ENCODE results near the gene KCNJ10.

The KCNJ10 gene

DNA sequence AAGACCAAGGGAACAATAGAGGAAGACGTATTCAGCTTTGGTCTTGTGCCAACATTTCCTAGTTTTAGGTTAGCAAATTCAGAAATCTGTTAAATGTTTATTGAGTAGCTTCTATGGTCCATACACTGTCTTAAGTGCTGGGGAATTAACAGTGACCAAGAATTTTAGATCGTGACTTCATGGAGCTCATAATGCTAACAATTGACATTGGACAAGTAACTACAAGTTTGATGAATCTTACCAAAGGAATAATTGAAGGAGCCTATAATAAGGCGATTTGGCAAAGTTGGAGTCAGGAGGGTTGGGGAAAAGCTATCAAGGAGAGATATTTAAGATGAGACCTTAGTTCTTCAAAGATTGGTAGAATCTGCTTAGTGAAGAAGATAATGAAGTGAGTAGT, 114.5 kb downstream of the KCNJ10 start:
- DNase-seq: no peak

DNA sequence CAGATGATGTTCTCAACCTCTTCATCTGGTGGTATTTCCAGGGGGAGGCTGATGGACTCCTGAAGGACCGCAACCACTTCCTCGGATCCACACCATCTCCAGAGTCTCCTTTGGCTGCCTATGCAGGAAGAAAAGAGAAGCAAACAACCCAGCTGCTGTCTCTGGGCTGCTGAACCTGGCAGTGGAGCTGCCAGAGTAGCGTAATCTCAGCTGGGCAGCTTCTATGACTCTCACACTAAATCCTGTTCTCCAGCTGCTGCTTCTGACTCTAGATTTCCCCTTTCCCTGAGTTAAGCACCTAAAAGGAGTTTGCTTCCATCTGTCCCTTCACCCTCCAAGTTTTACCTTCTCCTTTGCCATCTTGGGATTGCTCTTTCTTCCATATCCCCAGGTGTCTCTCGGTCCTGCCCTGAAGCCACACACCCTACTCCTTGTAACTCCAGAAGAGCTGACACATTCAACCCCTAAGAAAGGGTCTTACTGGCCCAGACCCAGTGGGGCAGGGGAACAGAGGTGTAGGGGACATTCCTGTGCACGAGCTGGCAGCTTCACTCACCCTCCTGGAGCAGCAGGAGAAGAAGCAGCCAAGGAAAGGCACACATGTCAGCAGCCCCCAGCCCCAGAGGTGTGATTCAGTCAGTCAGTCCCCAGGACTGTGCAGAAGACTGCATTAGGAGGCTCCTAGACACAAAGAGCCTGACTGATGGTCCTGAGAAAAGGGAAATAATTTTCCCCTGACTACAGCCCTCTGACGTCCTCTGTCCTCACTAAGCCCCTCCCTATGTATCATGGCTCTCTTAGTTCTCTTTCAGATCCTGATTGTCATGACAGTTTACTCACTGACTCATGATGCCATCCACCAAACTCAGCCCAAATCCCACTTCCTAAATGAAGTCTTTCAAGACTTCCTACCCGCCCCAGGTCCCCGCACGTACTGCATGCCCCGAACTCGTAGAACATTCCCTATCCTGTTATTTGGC, 116.1 kb downstream of the KCNJ10 start, which contains the start of gene SLAMF9:
Gene SLAMF9 (minus strand): TSS at position 702 of the 980 bp plus-strand sequence. CDS start 100 bp downstream, at position 602.
- no peak for DNase-seq

DNA sequence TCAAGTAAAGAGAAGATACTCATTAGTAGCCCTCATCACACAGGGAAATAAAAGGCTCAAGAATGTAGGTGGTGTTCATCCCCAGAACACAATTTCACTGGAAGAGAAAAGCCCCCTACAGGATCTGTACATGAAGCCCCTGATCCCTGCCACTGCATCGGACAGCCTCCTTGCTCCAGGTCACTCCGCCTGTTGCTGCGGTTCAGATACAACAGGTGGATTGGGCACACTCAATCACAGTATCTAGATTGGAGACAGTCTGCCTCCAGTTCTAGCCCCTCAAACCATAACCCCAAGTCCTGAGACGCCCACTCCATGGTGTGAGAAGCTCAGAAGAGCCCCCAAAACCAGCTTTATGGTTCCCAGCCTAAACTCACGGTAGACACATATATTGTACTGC, 117.0 kb downstream of the KCNJ10 start:
- no peak for DNase-seq

DNA sequence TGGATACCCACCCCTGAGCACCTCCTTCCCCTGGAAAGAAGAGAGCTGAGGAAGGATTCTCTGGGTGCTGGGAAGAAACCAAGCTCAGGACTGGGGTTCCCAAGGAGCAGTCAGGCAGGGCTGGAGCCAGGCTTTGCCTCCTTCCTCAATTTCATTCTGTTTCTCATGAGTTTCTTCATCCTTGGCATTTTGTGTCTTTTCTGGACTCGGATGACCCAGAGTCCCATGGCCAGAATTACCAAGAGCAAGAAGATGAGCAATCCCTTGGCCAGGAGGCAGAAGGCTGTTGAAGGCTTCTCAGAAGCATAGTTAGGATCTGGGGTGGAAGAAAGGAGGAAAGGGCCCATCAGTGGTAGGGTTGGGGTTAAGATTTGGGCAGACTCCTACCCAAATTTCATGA, 118.4 kb downstream of the KCNJ10 start:
- no peak for DNase-seq

DNA sequence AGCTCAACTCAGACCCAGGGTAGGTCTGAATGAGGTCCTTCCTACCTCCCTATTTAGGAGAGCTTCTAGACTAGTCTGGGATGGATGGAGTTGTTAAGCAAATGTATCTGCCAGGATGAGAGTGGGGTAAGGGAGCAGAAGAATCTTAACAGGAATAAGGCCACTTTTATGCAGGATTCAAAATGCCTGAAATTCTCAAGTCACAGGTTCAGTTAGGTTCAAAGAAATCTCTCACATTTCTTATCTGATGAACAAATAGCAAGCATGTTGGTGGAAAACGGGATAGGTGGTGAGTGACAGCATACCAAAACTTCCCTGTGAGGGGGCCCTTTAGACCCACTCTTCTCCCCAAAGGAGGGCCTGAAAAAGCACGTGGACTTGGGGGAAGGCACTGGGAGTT, 118.9 kb downstream of the KCNJ10 start:
- no peak for DNase-seq

DNA sequence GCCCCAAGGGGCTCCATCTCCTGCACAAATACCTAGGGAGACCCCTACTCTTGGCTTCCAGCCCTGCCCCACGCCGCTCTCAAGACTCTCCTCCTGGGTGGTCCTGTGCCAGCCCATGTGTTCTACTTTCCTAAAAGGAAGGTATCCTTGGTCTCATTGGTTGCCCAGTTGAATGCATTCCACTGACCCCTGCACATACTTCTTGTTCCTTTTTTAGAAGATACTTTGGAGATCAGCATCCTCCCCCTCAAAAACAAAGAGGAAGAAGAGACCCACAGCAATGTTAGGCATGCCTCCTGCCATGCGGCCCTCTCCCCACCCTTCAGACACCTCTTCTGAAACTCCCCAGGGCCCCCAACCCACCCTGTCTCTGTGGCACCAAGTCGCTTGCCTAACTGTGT, 120.0 kb downstream of the KCNJ10 start:
- DNase-seq: no peak

DNA sequence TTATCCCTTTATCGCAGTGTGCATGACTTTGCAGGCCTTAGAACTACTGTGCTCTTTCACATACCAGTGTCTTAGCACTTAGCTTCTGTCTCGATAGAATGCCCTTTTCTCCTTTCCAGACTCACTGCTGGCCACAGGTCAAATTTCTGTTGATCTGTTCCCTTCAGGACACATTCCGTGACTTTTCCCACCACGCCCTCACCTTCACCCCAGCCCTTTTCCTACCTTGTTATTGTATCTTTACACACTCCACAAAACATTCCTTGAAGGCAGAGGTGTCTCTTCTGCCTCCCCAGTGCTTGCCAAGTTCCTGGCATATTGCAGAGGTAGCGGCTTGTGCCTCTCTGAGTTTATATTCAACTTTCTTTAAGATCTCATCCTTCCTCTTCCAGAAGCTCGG, 120.8 kb downstream of the KCNJ10 start:
- DNase-seq: no peak
